Pancreas (tissue), 10 donors: ENCODE data around the gene NR4A2. TPM values are rescaled to one million over a fixed set of nuclear protein-coding genes. Genes with fewer than 3 reads are reported as not detected.
A peak's percentile ranks its signal among the peaks of the same experiment; 100 is the strongest.

ENCODE experiments used
- ATAC-seq, 4 donors: fragments of 200-7000 bp; cut with Tn5 transposase; one replicate each; pipeline versions ENCODE4 v1.8.0 to v1.9.1; 2020; ENCODE audit warnings: mild to moderate bottlenecking in 4 of 4, moderate library complexity in 4 of 4
- DNase-seq, 6 donors: peaks; one replicate each; pipeline ENCODE4 v3.0.0-alpha.2; 2020
- FAIRE-seq: peaks from 2 replicates; lab custom pipeline; 2012; peaks lifted over from hg19 to GRCh38; lab: Jason Lieb, UNC
- H3K27ac ChIP-seq, 4 donors: fragments of 200-600 bp; sonication (generic); 1 replicate in 3 of 4; 2 replicates in 1 of 4; pipeline versions ENCODE4 v1.5.0 to v1.8.0; 2020
- H3K27me3 ChIP-seq, 4 donors: fragments of 200-600 bp; one replicate each; pipeline ENCODE4 v1.8.0; 2021
- H3K36me3 ChIP-seq, 3 donors: fragments of 200-600 bp; sonication (generic) in 1 of 3; one replicate each; pipeline versions ENCODE4 v1.5.0 to v1.8.0; 2020 to 2021
- H3K4me1 ChIP-seq, 3 donors: fragments of 200-600 bp; one replicate each; pipeline ENCODE4 v1.8.0; 2021
- H3K4me3 ChIP-seq, 4 donors: fragments of 200-600 bp; sonication (generic) in 2 of 4; one replicate each; pipeline versions ENCODE4 v1.5.0 to v1.8.0; 2020 to 2021
- H3K9me3 ChIP-seq, 4 donors: fragments of 200-600 bp; one replicate each; pipeline ENCODE4 v1.8.0; 2021
- WGBS, 2 donors: extraction: QIAGEN DNeasy Blood & Tissue Kit; methylation state at CpG; one replicate each; pipeline ENCODE4 v1.1.7; 2013; 5-methylcytosine and 5-hydroxymethylcytosine counted together
- intact Hi-C, 3 donors: fragments of 100-400 bp; cut with DNase I; formaldehyde crosslinking; loops; one replicate each; pipeline versions ENCODE4 v1.11.1 to v1.14.2; 2022
- polyA plus RNA-seq, 2 donors: library from polyadenylated mRNA; stranded (reverse); fragments of 200-250 nt; gene quantifications; one replicate each; pipeline ENCODE4 v1.2.3, GENCODE V29; 2013
- total RNA-seq, 6 donors: library from RNA; stranded (reverse); fragmentation: NEBNext Ultra II Directional in 4 of 6; extraction: Animal tissue kit (Norgen Biotek cat#: 25700) in 4 of 6; gene quantifications; one replicate each; pipeline versions ENCODE4 v1.2.1 to v1.2.4, GENCODE V29; 2021 to 2023
- TF ChIP-seq, protein P1 (sequence below), 4 donors: fragments of 200-600 bp; sonication (generic) in 3 of 4; IDR thresholded peaks; one replicate each; pipeline versions ENCODE4 v1.5.0 to v1.8.0; 2021; ENCODE audit warnings: antibody characterized with exemption in 4 of 4
- donor health status: healthy with polysubstance abuse.
- donor health status: DM: no; HTN: no; CAD: no; lungs with moderate emphysema.
- donor health status: DM: no; HTN: no; CAD: no.
- donor health status: control.
- donor health status: control.
- donor health status: Bipolar disorder and iron deficiency.
- donor health status: DM: yes; HTN: yes; CAD: no.
- donor health status: DM: no; HTN: no; CAD: no.
- donor health status: DM: no; HTN: no; CAD: no.
- donor health status: DM: yes; HTN: yes; CAD: no.

NR4A2 gene
- total and polyA plus RNA-seq, 8 donors, result 1.3 to 18.0 (median 3.7) TPM

DNA sequence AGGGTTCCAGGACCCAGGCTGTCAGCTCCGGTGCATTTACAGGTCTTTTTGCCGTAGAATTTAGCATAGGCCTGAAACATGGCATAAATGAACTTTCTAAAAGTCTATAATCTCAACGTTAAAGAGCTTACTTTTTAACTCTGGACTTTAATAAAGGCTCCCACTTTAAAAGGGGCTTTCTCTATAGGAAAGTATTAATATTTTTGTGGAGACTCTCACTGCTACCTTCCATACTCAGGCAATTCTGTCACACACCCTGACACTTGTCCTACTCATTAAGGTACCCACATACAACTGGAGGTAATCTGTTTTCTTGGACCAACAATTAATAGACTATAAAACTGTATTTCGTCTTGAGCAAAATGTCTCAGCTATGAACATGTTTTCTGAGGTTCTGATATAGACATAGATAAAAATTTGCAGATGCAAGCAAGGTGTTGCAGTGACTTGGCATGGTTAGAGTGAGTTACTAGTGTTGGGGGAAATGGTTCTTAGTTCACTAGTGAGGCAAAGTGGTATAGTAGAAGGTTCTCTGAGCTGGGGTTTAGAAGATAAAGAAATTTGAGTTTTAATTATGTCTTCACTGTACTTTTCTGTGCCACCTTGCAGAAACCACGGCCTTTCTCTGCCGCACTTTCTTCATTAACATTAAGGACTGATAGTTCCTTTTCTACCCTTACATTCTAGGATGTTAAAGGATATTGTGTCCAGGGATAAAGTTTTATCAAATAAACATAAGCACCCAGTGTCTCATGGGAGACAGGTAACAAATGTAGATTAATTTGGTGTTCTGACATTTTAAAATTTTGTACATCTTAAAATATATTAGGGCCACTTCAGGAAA is 10.8 kb upstream of the NR4A2 start:
- no peak for DNase-seq
- no peak for FAIRE-seq
- H3K27me3 ChIP-seq, result no peaks in the 10 kb centered on the region
- intact Hi-C loops, result loop anchor here in 2 of 3 donors (10.0 kb wide), 2 partner anchors 51 to 61 kb away; no protein-coding TSS in a partner anchor
- no peaks in the 10 kb centered on the region for H3K36me3 ChIP-seq
- H3K4me3 ChIP-seq, result peak overlapping the region; percentile 56 to 90 (median 72)
- WGBS, 2 donors, result 35 to 37% methylated on average over 6 of the region's 6 CpGs
- no peaks in the 10 kb centered on the region for H3K9me3 ChIP-seq
- TF ChIP-seq, protein P1, sequence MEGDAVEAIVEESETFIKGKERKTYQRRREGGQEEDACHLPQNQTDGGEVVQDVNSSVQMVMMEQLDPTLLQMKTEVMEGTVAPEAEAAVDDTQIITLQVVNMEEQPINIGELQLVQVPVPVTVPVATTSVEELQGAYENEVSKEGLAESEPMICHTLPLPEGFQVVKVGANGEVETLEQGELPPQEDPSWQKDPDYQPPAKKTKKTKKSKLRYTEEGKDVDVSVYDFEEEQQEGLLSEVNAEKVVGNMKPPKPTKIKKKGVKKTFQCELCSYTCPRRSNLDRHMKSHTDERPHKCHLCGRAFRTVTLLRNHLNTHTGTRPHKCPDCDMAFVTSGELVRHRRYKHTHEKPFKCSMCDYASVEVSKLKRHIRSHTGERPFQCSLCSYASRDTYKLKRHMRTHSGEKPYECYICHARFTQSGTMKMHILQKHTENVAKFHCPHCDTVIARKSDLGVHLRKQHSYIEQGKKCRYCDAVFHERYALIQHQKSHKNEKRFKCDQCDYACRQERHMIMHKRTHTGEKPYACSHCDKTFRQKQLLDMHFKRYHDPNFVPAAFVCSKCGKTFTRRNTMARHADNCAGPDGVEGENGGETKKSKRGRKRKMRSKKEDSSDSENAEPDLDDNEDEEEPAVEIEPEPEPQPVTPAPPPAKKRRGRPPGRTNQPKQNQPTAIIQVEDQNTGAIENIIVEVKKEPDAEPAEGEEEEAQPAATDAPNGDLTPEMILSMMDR (IDR thresholded peaks at IDR 0.05), result no peak
- H3K4me1 ChIP-seq, result peaks cover 4 to 21% (median 21%) of the 10 kb centered on the region in 3 donors
- peak overlapping the region; percentile 99 to 100 (median 100) for H3K27ac ChIP-seq
- peak in 3 of 4 donors; percentile 0 to 4 (median 0) for ATAC-seq

DNA sequence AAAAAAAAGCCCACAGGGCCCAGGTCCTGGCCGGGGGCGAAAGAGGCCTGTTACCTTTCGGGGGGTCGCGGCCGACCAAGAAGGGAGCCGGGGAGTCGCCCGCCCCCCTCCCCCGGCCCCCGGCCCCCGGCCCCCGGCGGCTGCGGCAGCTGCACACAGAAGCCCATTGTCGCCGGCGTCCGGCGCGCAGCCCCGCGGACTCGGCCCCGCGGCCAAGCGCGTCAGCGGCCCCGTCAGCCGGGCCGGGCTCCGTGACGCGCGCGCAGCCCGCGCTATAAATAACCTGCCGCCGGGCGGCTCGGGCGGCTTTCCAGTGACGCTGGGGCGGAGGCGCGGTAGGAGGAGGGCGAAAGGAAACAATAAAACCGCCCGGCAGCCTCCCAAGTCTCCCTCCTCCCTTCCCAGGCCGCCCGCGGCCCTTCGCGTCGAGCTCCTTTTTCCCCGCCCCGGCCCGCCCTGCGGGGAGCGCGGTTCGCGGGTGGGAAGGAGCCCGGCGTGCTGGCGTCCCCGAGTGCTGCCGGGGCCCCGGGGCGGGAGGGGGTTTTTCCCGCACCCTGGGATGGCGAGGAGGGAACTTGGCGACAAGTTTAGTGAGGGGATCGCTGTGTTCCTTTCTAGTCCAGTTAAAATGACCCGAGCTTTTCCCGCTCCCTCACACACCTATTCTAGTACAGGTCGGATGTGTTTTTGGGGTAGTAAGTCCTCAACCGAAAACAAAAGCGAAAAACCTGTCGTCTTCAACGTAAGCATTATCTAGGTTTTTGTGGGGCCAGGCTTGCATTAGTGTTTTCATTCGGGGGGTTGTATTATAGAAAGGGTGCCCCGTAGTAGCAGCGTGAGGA is 10.0 kb upstream of the NR4A2 start:
- ATAC-seq, result peak; percentile 77 to 89 (median 86)
- H3K27me3 ChIP-seq, result no peaks in the 10 kb centered on the region
- intact Hi-C loops, result loop anchor here in 2 of 3 donors (10.0 kb wide), 2 partner anchors 52 to 62 kb away; no protein-coding TSS in a partner anchor
- no peak for FAIRE-seq
- peak overlapping the region; percentile 99 to 100 (median 100) for H3K27ac ChIP-seq
- peaks cover 8 to 30% (median 29%) of the 10 kb centered on the region in 3 donors for H3K4me1 ChIP-seq
- TF ChIP-seq, protein P1 (IDR thresholded peaks at IDR 0.05), result no peak
- no peaks in the 10 kb centered on the region for H3K9me3 ChIP-seq
- 0 to 1% methylated on average over 29 to 86 of the region's 86 CpGs for WGBS, 2 donors
- no peaks in the 10 kb centered on the region for H3K36me3 ChIP-seq
- peak; percentile 95 to 98 (median 96) for DNase-seq
- H3K4me3 ChIP-seq, result peak overlapping the region; percentile 60 to 90 (median 81)

DNA sequence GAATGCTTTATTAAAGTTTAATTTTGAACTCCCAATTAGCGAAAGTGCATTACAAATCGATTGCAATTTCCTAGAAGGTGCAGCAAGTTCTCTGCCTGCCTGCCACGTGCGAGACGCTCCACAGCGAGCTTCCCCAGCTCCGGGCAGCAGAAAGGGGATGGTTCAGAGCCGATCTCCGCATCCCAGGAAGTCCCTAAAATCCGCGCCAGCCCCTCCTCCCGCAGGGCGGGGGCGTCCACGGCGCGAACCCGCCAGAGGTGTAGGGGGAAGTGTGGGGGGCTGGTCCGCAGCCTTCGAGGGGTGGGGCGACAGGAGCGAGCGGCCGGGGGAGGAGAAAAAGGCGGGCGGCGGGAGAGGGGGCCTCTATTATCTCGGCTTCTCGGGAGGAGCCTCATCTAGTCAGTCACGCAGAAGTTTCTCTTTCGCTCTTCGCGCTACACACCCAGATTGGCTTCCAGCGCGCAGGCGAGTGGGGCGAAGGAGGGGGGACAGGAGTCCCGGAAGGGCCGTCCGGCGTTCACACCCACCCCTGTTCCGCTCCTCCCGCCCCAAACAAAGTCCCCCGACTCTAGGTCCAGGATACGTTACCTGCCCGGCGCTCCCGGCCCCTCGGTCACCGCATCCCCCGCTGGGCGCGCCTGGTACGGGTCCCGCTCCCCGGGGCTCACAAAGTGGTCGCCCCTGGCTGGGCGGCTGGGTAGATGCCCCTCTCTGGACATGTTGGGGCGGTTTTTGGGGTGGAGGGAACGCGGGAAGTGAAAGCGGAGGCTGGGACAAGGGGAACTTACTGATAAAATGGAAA is 9.1 kb upstream of the NR4A2 start:
- FAIRE-seq, result no peak
- WGBS, 2 donors, result 0 to 1% methylated on average over 45 to 62 of the region's 62 CpGs
- DNase-seq, result peak; percentile 86 to 93 (median 90)
- Histone ChIP-seq H3K4me3 (peak overlapping the region; percentile 60 to 90 (median 81)), H3K27me3 (no peaks in the 10 kb centered on the region), H3K4me1 (peaks cover 10 to 38% (median 30%) of the 10 kb centered on the region in 3 donors), H3K9me3 (no peaks in the 10 kb centered on the region), H3K36me3 (no peaks in the 10 kb centered on the region), H3K27ac (peak overlapping the region; percentile 99 to 100 (median 100))
- TF ChIP-seq, protein P1 (IDR thresholded peaks at IDR 0.05), result no peak
- ATAC-seq, result peak; percentile 73 to 86 (median 80)
- intact Hi-C loops, result loop anchor here in 2 of 3 donors (10.0 kb wide), 2 partner anchors 53 to 63 kb away; no protein-coding TSS in a partner anchor

DNA sequence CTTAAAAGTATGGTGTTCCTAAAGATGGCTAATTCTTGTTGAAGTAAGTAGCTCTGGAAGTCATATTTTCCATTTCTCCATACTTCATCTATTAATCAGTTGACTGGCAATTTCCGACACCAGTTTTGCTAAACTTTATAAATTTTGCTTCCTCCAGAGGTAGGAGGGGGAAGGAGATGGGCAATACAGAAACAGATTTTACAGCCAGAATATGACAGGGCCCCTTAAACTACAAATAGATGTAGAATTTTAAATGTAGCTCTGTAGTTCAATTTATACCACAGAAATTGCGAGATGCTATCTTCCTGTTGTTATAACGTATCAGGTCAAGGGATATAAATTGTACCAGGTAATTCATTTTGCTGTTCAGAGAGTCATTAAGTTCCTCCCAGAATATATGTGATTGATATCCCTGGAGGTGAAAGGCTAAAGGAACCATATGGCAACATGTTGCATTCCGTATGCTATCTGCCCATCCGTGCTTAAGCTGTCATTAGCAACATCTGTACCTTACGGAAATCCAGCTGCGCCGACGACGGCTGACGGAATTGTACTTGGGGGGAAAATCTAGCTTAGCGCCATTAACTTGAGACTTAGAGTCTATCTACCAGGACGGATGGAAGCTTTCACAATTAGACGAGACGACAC is 8.4 kb upstream of the NR4A2 start:
- TF ChIP-seq, protein P1 (IDR thresholded peaks at IDR 0.05), result no peak
- Histone ChIP-seq H3K27ac (peak overlapping the region; percentile 99 to 100 (median 100)), H3K27me3 (no peaks in the 10 kb centered on the region), H3K36me3 (no peaks in the 10 kb centered on the region), H3K4me1 (peaks cover 10 to 43% (median 30%) of the 10 kb centered on the region in 3 donors), H3K4me3 (peak overlapping the region; percentile 60 to 90 (median 81)), H3K9me3 (no peaks in the 10 kb centered on the region)
- intact Hi-C loops, result loop anchor here in 2 of 3 donors (10.0 kb wide), 2 partner anchors 54 to 64 kb away; no protein-coding TSS in a partner anchor
- DNase-seq (peak in 1 of 6 donors; percentile 60), FAIRE-seq (no peak), ATAC-seq (peak in 2 of 4 donors; percentile 0 to 2)
- 2 to 4% methylated on average over 15 of the region's 15 CpGs for WGBS, 2 donors
